HG03520 (cell line): ENCODE data around the gene FRMPD3.
"Not testable (repeated sequence)": the region's sequence is repeated elsewhere in the genome, so short reads cannot be mapped to it uniquely, and the experiment has no call there.

Experiments used
- ATAC-seq: cut with Tn5 transposase; IDR thresholded peaks from one replicate; pipeline ENCODE4 v1.9.1; 2021; ENCODE audit warnings: mild to moderate bottlenecking, moderate library complexity; ENCODE audit not compliant: unreplicated experiment

The FRMPD3 gene

GRCh38 chrX:107448998-107449835, at the start of gene FRMPD3:
Gene FRMPD3, plus strand, starts transcription at chrX:107449652. Its CDS starts 76,937 bp downstream, at chrX:107526589.
- no peak for ATAC-seq

GRCh38 chrX:107420571-107420970, 28.9 kb upstream of the FRMPD3 start:
- no peak for ATAC-seq

- no peak for ATAC-seq
Observed at GRCh38 chrX:107421337-107421861, 28.1 kb upstream of the FRMPD3 start.

GRCh38 chrX:107429090-107429489, 20.4 kb upstream of the FRMPD3 start:
- no peak for ATAC-seq

- no peak for ATAC-seq
Observed at GRCh38 chrX:107440187-107440586, 9.3 kb upstream of the FRMPD3 start.

- no peak for ATAC-seq
Observed at GRCh38 chrX:107440692-107441091, 8.8 kb upstream of the FRMPD3 start.

GRCh38 chrX:107442914-107443527, 6.4 kb upstream of the FRMPD3 start:
- no peak for ATAC-seq

GRCh38 chrX:107445146-107445545, 4.3 kb upstream of the FRMPD3 start:
- ATAC-seq: no peak

- no peak for ATAC-seq
Observed at GRCh38 chrX:107445631-107446030, 3.8 kb upstream of the FRMPD3 start.

- no peak for ATAC-seq
Observed at GRCh38 chrX:107447642-107448041, 1.8 kb upstream of the FRMPD3 start.

GRCh38 chrX:107448625-107448997, 841 bp upstream of the FRMPD3 start:
- no peak for ATAC-seq

- ATAC-seq: no peak
Observed at GRCh38 chrX:107450823-107451509, 1.5 kb downstream of the FRMPD3 start.

GRCh38 chrX:107451731-107452130, 2.3 kb downstream of the FRMPD3 start:
- ATAC-seq: no peak

GRCh38 chrX:107452581-107452980, 3.1 kb downstream of the FRMPD3 start:
- ATAC-seq: no peak

- ATAC-seq: peak; percentile 90
Observed at GRCh38 chrX:107454302-107454701, 4.8 kb downstream of the FRMPD3 start.

GRCh38 chrX:107457289-107457688, 7.8 kb downstream of the FRMPD3 start:
- ATAC-seq: no peak

GRCh38 chrX:107465932-107466620, 16.6 kb downstream of the FRMPD3 start:
- peak; percentile 86 for ATAC-seq

GRCh38 chrX:107467271-107467670, 17.8 kb downstream of the FRMPD3 start:
- no peak for ATAC-seq

- ATAC-seq: no peak
Observed at GRCh38 chrX:107470198-107470597, 20.7 kb downstream of the FRMPD3 start.

- ATAC-seq: no peak
Observed at GRCh38 chrX:107470971-107471370, 21.5 kb downstream of the FRMPD3 start.

- not testable (repeated sequence) for ATAC-seq
Observed at GRCh38 chrX:107471420-107471819, 22.0 kb downstream of the FRMPD3 start.
